ENCODE measurements around the gene PEX5.

Gene PEX5

GRCh38 chr12:7189398-7190267 is at the start of gene PEX5:
PEX5 (plus strand) TSS chr12:7189686; CDS start chr12:7190378, 692 bp downstream.
- DNase-seq, result peak; percentile 94

GRCh38 chr12:7141351-7142005 is 48.0 kb upstream of the PEX5 start:
- DNase-seq, result no peak

- DNase-seq, result peak; percentile 43
Measured at GRCh38 chr12:7142056-7142644, 47.3 kb upstream of the PEX5 start.

- no peak for DNase-seq
Measured at GRCh38 chr12:7142809-7143465, 46.5 kb upstream of the PEX5 start.

GRCh38 chr12:7143564-7143963 is 45.9 kb upstream of the PEX5 start:
- DNase-seq, result no peak

GRCh38 chr12:7144414-7145120 is 44.9 kb upstream of the PEX5 start:
- DNase-seq, result peak; percentile 5

- DNase-seq, result no peak
Measured at GRCh38 chr12:7145671-7146070, 43.8 kb upstream of the PEX5 start.

- DNase-seq, result no peak
Measured at GRCh38 chr12:7146228-7146627, 43.3 kb upstream of the PEX5 start.

GRCh38 chr12:7146906-7147305 is 42.6 kb upstream of the PEX5 start:
- no peak for DNase-seq

GRCh38 chr12:7150356-7150755 is 39.1 kb upstream of the PEX5 start:
- no peak for DNase-seq

GRCh38 chr12:7150841-7151240 is 38.6 kb upstream of the PEX5 start:
- DNase-seq, result no peak

- no peak for DNase-seq
Measured at GRCh38 chr12:7151532-7151931, 38.0 kb upstream of the PEX5 start.

- no peak for DNase-seq
Measured at GRCh38 chr12:7152818-7153217, 36.7 kb upstream of the PEX5 start.

- DNase-seq, result no peak
Measured at GRCh38 chr12:7154042-7154441, 35.4 kb upstream of the PEX5 start.

- DNase-seq, result no peak
Measured at GRCh38 chr12:7154901-7155470, 34.5 kb upstream of the PEX5 start.

- DNase-seq, result peak; percentile 65
Measured at GRCh38 chr12:7155471-7156034, 33.9 kb upstream of the PEX5 start.

GRCh38 chr12:7156259-7157197 is 33.0 kb upstream of the PEX5 start:
- DNase-seq, result no peak

- DNase-seq, result no peak
Measured at GRCh38 chr12:7157391-7157790, 32.1 kb upstream of the PEX5 start.

- DNase-seq, result no peak
Measured at GRCh38 chr12:7158781-7159609, 30.5 kb upstream of the PEX5 start.

GRCh38 chr12:7160183-7160582 is 29.3 kb upstream of the PEX5 start:
- no peak for DNase-seq
